NCI-H2196 (cell line): ENCODE data around the gene NMNAT1.
"Not testable (repeated sequence)": the region's sequence is repeated elsewhere in the genome, so short reads cannot be mapped to it uniquely, and the experiment has no call there.

Experiments
- DNase-seq: peaks from one replicate; lab custom pipeline; 2025; ENCODE audit not compliant: unreplicated experiment; lab: John Stamatoyannopoulos, UW

NMNAT1 gene

GRCh38 chr1:9942939-9943788 lies at the start of gene NMNAT1, which contains the start of gene LZIC:
Gene NMNAT1, plus strand, starts transcription at chr1:9943475. Its CDS starts 28,599 bp downstream, at chr1:9972074.
Gene LZIC, minus strand, starts transcription at chr1:9943391. Its CDS starts 6,772 bp downstream, at chr1:9936619.
- peak; percentile 95 for DNase-seq

DNA sequence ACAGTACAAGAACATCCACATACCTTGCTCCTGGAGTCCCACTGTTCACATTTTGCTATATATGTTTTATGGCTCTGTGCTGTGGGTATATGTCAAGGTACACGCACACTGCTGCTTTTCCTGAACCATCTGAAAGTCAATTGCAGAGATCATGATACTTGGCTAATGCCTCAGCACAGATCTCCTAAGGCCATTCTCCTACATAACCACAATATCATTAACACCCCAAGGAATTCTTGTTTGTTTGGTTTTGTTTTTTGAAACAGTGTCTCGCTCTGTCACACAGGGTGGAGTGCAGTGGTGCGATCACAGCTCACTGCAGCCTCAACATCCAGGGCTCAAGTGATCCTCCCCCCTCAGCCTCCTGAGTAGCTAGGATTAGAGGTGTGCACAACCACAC lies 49.2 kb upstream of the NMNAT1 start:
- no peak for DNase-seq

GRCh38 chr1:9900142-9901043 lies 42.9 kb upstream of the NMNAT1 start:
- peak; percentile 86 for DNase-seq

DNA sequence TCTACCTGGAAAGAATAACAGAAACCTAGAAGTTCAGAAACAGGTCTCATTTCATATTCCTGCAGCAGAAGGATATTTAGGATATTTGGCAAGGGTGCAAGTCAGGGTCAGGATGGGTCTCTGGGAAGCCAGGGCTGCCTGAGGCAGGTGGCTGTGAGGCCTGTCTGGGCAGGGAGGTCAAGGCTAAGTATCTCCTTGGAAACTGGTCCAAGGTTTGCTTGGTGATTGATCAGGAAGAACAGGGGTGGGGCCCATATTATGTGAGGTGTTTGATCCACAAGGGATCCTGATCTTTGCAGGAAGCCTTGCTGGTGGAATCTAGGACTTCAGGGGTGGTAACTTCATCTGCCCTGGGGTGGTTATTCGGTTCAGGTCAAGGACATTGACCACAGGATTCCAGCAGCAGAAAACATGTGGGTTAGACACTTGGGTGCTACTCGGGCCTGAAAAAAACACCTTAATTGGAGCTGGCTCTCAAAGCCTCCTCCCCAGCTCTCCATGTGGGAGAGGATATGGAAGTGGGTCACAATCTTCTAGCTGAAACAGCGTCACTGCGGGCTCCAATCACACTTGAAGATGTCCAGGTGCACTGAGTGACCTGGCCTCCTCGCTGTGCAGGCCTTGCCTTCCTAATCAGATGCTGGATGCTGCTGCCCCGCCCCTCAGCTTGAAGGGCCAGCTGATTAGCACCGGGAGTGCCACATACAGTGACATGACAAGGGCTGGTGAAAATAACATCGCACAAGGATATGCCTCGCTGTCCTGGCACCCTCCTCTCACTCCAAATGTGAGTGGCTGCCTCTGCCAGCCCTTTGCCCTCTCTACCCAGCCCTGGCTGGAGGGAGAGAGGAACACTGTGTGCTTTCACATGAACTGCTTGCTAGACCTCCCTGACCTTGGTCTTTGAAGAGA lies 41.9 kb upstream of the NMNAT1 start:
- no peak for DNase-seq

GRCh38 chr1:9902060-9902452 lies 41.2 kb upstream of the NMNAT1 start:
- no peak for DNase-seq

GRCh38 chr1:9903801-9904527 lies 39.3 kb upstream of the NMNAT1 start:
- no peak for DNase-seq

DNA sequence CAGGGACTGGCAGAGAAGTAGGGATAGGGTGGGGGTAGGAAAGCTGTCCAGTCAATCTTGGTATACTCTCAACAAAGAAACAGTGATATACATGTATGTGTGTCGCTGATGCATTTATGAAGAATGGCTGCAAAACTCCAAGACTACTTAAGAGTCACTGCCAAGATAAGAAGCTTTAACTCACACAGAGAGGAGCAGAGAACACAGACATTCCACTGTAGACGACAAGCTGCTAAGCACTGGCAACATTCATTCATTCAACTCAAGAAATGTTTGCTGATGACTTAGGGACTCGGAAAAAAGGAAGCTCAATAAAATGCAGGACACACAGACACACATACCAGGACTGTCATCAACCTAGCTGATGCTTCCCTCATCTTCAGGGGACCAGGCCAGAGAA lies 38.7 kb upstream of the NMNAT1 start:
- no peak for DNase-seq

DNA sequence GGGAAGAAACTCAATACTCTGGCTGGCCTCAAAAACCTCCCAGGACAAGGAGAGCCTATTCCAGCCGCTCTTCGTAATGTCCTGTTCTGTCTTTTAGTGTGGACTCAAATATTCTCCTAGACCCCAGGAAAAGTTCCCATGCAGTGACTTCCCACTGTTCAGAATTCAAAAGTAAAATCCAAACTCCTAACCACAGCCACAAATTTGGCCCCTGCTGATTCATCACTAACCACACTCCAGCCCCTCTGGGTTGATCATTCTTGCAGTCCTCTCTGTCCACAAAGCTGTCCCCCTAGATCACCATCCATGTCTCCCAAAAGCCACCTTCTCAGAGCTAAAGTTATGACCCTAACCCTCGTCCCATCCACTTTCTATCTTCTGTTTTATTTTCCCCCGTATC lies 38.3 kb upstream of the NMNAT1 start:
- DNase-seq, result no peak

DNA sequence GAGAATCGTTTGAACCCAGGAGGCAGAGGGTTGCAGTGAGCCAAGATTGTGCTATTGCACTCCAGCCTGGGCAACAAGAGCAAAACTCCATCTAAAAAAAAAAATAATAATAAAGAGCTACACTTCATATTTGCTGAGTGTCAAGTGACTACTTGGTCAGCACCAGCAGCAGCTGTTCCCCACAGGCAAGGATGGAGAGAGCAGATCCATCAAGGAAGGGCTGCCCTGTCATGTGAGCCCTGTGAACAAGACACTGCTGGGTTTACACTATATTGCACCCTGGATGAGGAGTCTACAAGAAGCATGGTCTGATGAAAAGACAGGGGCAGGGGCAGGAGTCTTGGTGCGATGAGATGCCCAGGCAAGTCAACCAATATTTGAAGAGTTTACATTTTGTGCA lies 36.8 kb upstream of the NMNAT1 start:
- no peak for DNase-seq

DNA sequence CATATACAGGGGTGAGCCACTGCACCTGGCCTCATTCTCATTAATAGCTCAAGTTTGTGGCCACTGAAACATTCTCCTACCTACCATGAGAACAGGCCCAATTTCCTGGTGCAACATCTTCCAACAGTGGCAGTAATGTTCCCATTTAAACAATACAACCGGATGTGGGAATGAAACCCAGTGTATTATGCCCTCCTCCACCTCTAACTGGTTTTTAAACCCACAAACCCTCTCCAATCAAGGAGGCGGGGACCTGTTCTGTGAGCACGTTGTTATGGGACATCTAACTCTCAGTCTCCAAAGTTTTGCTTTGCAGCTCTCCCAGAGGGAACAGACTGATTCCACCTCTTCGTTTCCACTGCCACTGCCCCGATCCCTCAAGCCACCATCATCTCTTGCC lies 35.8 kb upstream of the NMNAT1 start:
- no peak for DNase-seq

GRCh38 chr1:9908871-9909233 lies 34.4 kb upstream of the NMNAT1 start:
- no peak for DNase-seq

DNA sequence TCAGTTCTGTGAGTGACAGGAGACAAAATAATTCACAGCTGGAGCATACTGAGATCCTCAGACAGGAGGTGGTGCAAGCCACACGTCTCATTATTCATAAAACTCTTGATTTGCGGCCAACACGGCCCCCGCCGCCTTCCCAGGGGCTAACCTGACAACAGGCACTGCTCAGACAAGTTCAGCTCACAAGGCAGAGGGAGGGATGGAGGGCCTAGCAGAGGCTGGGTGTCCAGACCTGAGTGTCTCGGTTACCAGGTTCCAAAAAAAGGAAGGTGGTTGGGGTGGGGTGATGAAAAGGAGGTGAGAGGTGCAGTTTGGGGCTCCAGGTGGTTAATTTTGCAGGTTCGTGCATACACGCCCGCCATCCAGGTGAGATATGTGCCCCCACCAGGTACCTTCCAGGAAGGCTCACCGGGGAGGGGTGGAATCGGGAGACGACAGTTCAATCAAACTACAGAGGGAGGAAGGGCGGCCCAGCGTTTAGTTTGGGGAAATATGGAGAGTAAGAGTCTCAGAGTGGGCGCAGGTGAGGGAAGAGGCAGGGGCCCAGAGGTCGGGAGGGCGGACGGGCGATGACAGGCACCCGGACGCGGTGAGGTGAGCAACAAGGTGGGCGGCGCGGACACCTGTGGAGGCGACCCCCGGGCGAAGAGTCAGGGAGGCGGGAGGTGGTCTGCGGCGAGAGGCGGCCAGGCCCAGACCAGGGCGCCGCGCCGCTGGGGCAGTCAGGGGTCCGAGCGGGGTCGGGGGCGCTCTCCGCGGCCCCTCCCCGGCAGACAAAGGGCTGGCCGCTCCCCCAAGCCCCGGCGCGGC lies 33.8 kb upstream of the NMNAT1 start:
- DNase-seq, result no peak

DNA sequence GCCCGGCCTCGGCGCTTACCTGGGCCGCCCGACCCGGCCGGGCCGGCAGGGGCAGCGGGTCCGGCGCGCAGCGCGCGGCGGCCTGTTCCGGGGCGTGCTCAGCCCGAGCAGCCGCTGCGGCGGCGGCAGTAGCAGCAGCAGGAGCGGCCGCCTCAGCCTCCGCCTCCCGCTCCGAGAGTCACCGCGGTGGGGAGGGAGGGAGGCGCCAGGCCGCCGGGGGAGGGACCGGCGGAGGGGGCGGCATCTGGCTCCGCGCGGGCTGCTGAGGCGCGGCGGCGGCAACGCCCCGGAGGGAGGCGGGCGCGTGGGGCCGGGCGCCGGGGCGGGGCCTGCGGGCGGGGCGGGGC lies 33.2 kb upstream of the NMNAT1 start, which contains the start of gene CTNNBIP1:
CTNNBIP1 (minus strand) TSS at position 194 of the 347 bp plus-strand sequence. CDS start 38,205 bp downstream, outside the sequence.
- DNase-seq, result no peak

DNA sequence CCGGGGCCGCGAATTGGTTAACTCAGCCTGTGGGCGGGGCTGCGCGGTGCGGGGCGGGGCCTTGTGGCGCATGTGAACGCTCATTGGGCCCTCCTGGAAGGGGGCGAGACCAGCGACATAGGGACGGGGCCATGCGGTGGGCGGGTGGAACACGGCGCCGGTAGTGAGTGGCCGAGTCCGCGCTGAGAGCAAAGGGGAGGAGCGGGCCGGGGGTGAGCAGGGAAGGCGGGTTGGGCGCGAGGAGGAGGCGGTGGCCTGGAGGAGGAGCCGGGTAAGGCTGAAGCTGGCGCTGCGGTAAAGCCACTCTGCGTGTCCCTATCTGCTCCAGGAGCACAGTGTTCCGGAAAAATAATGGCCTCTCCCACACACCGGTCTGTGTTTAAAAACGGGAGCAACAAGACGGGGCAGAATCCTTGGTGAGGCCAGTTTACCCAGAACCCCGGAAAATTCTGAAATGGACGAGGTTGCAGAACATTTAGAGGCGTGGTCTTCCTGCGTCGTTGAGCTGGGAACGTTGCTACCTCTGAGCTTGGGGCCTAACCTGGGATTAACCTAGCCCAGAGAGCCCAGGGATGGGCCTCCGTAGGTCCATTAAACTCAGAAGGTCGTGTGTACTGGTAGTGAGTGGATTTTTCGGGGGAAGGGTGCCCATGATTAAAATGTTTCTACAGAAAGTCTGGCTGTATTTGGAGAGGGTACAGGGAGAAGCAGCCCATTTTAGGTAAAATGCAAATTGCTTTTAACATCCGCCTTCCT lies 32.7 kb upstream of the NMNAT1 start:
- peak; percentile 99 for DNase-seq

DNA sequence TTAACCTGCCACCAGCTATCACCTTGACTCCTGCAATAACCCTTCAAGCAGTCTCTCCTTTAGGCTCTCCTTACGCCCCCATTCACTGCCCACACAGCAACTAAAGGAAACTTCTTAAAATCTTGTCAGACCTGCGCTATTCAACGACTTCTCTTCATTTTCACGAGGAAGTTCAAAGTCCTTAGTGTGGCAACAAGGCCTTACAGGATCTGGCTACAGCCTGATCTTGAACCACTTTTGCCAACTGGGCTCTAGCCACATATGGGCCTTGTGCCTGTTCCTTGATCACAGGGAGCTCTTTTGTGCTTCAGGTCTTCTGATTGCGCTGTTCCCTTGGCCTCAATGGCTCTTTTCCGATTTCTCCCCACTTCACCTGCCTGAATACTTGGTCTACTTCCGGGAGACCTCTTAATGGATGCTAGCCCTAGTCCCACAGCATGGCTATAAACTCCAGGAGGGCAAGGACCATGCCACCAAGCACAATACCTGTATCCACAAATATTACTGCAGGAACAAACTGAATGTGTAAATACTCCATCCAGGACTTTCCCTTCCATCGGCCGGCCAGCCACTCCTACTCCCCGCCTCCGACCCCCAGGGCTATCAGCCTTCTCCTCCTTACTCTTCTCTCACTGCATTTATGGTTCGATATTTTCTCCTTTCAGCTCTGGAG lies 30.9 kb upstream of the NMNAT1 start:
- no peak for DNase-seq

DNA sequence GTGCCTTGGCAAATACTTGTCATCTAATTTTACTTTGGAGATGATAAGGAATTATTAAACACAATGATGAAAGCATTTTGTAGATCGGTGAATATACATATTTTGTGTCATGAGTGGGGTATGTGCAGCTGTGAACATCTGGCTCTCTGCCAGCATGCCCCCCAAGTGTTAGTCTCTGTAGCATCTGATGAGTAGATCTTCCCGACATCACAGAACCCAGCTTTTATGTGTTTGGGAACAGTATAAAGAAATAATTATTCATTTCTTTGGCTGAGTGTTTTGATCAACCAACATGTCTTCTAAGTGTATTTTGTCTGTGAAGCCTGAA lies 28.7 kb upstream of the NMNAT1 start:
- DNase-seq, result no peak

GRCh38 chr1:9916452-9916851 lies 26.8 kb upstream of the NMNAT1 start:
- DNase-seq, result no peak

DNA sequence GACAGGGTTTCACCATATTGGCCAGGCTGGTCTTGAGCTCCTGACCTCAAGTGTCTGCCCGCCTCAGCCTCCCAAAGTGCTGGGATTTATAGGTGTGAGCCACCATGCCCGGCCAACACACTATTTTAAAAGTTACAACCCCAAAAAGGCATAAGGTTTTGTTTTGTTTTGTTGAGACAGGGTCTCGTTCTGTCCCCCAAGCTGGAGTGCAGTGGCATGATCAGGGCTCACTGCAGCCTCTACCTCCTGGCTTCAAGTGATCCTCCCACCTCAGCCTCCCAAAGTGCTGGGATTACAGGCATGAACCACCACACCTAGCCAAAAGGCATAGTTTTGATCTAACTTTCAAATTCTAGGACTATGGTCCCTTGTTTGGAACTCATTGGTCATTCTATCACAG lies 25.8 kb upstream of the NMNAT1 start:
- DNase-seq, result not testable (repeated sequence)
